ENCODE results near the gene UBE2E2.

The UBE2E2 gene

GRCh38 chr3:23539185-23539584 lies 336.1 kb downstream of the UBE2E2 start:
- no peaks in the 10 kb centered on the region for H3K27me3 ChIP-seq (ENCODE audit: control insufficient read depth, insufficient read depth, low read length)
- no peaks in the 10 kb centered on the region for H3K36me3 ChIP-seq (ENCODE audit: insufficient read depth, low read length)
- H3K4me1 ChIP-seq (ENCODE audit: control insufficient read depth, insufficient read depth, low read length): no peaks in the 10 kb centered on the region
- no peak overlapping the region for H3K4me2 ChIP-seq (ENCODE audit: low read length)
- no peak overlapping the region for H3K4me3 ChIP-seq (ENCODE audit: low read length)
- H3K9ac ChIP-seq (ENCODE audit: low read depth, low read length): no peak overlapping the region
- H3K9me3 ChIP-seq (replicated peaks; ENCODE audit: low read length): no peaks in the 10 kb centered on the region

DNA sequence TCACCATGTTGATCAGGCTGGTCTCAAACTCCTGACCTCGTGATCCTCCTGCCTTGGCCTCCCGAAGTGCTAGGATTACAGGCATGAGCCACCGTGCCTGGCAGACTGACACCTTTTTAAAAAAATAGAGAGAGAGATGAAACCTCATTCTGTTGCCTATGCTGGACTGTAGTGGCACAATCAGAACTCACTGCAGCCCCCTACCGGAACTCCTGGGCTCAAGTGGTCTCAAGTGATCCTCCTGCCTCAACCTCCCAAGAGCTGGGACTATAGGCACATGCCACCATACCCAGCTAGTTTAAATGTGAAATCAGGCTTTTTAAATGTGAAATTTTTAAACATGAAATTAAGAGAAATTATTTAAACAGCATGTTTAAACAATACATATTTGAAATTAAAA lies 337.5 kb downstream of the UBE2E2 start:
- no peaks in the 10 kb centered on the region for H3K9me3 ChIP-seq (replicated peaks; ENCODE audit: low read length)
- H3K4me2 ChIP-seq (ENCODE audit: low read length): no peak overlapping the region
- no peaks in the 10 kb centered on the region for H3K4me1 ChIP-seq (ENCODE audit: control insufficient read depth, insufficient read depth, low read length)
- no peaks in the 10 kb centered on the region for H3K36me3 ChIP-seq (ENCODE audit: insufficient read depth, low read length)
- no peak overlapping the region for H3K9ac ChIP-seq (ENCODE audit: low read depth, low read length)
- H3K27me3 ChIP-seq (ENCODE audit: control insufficient read depth, insufficient read depth, low read length): no peaks in the 10 kb centered on the region
- no peak overlapping the region for H3K4me3 ChIP-seq (ENCODE audit: low read length)

DNA sequence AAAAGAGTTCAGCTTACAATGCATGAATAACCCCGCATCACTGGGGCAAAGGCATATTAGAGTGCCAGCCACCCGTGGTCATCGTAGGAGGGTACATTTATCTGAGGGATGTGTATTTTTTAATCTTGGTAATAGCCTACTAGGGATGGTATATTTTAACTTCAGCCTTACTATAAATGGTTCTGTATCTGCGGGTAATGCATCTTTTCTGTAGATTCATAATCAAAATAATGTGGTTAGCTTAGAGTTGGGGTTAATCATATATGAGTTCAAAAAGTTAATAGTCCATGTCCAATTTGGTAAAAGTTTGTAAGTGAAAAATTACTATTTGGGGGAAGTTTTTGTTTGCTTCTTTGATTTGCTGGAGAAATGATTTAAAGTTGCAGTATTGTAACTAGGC lies 339.0 kb downstream of the UBE2E2 start:
- no peaks in the 10 kb centered on the region for H3K9me3 ChIP-seq (replicated peaks; ENCODE audit: low read length)
- H3K4me1 ChIP-seq (ENCODE audit: control insufficient read depth, insufficient read depth, low read length): no peaks in the 10 kb centered on the region
- no peak overlapping the region for H3K4me3 ChIP-seq (ENCODE audit: low read length)
- no peaks in the 10 kb centered on the region for H3K27me3 ChIP-seq (ENCODE audit: control insufficient read depth, insufficient read depth, low read length)
- H3K9ac ChIP-seq (ENCODE audit: low read depth, low read length): no peak overlapping the region
- H3K36me3 ChIP-seq (ENCODE audit: insufficient read depth, low read length): no peaks in the 10 kb centered on the region
- no peak overlapping the region for H3K4me2 ChIP-seq (ENCODE audit: low read length)

- Histone ChIP-seq H3K4me1 (ENCODE audit: control insufficient read depth, insufficient read depth, low read length) (peaks cover 11% of the 10 kb centered on the region), H3K36me3 (ENCODE audit: insufficient read depth, low read length) (no peaks in the 10 kb centered on the region), H3K4me2 (ENCODE audit: low read length) (no peak overlapping the region), H3K9me3 (replicated peaks; ENCODE audit: low read length) (no peaks in the 10 kb centered on the region), H3K27me3 (ENCODE audit: control insufficient read depth, insufficient read depth, low read length) (no peaks in the 10 kb centered on the region), H3K9ac (ENCODE audit: low read depth, low read length) (no peak overlapping the region), H3K4me3 (ENCODE audit: low read length) (no peak overlapping the region)
These were observed 343.1 kb downstream of the UBE2E2 start for GRCh38 chr3:23546181-23546580.

GRCh38 chr3:23547905-23548650 lies 345.0 kb downstream of the UBE2E2 start:
- H3K4me1 ChIP-seq (ENCODE audit: control insufficient read depth, insufficient read depth, low read length): peaks cover 11% of the 10 kb centered on the region
- no peaks in the 10 kb centered on the region for H3K27me3 ChIP-seq (ENCODE audit: control insufficient read depth, insufficient read depth, low read length)
- no peak overlapping the region for H3K9ac ChIP-seq (ENCODE audit: low read depth, low read length)
- no peaks in the 10 kb centered on the region for H3K36me3 ChIP-seq (ENCODE audit: insufficient read depth, low read length)
- H3K9me3 ChIP-seq (replicated peaks; ENCODE audit: low read length): no peaks in the 10 kb centered on the region
- no peak overlapping the region for H3K4me2 ChIP-seq (ENCODE audit: low read length)
- H3K4me3 ChIP-seq (ENCODE audit: low read length): no peak overlapping the region

DNA sequence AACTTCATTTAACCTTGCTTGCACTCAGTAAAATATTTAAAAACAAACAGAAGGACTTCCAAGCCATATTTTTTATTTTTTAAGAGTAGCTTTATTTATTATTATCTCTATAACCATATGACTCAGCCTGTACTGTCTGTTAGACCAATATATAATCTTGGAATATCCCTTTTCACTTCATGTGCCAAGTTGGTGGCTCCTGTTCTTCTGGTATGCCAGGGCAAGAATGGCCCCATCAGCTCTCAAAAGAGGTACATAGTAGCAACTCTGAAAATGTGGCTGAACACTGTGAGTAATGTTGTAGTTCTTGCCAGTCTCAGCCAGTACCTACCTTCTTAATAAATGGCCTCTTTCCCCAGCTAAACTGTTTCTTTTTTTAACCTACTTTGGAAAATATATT lies 345.6 kb downstream of the UBE2E2 start:
- H3K4me2 ChIP-seq (ENCODE audit: low read length): no peak overlapping the region
- no peaks in the 10 kb centered on the region for H3K36me3 ChIP-seq (ENCODE audit: insufficient read depth, low read length)
- no peak overlapping the region for H3K9ac ChIP-seq (ENCODE audit: low read depth, low read length)
- H3K4me1 ChIP-seq (ENCODE audit: control insufficient read depth, insufficient read depth, low read length): peaks cover 11% of the 10 kb centered on the region
- no peaks in the 10 kb centered on the region for H3K9me3 ChIP-seq (replicated peaks; ENCODE audit: low read length)
- H3K4me3 ChIP-seq (ENCODE audit: low read length): no peak overlapping the region
- H3K27me3 ChIP-seq (ENCODE audit: control insufficient read depth, insufficient read depth, low read length): no peaks in the 10 kb centered on the region

GRCh38 chr3:23549148-23549910 lies 346.2 kb downstream of the UBE2E2 start:
- Histone ChIP-seq H3K4me1 (ENCODE audit: control insufficient read depth, insufficient read depth, low read length) (peaks cover 11% of the 10 kb centered on the region), H3K9ac (ENCODE audit: low read depth, low read length) (no peak overlapping the region), H3K4me3 (ENCODE audit: low read length) (no peak overlapping the region), H3K27me3 (ENCODE audit: control insufficient read depth, insufficient read depth, low read length) (no peaks in the 10 kb centered on the region), H3K4me2 (ENCODE audit: low read length) (no peak overlapping the region), H3K36me3 (ENCODE audit: insufficient read depth, low read length) (no peaks in the 10 kb centered on the region), H3K9me3 (replicated peaks; ENCODE audit: low read length) (no peaks in the 10 kb centered on the region)

DNA sequence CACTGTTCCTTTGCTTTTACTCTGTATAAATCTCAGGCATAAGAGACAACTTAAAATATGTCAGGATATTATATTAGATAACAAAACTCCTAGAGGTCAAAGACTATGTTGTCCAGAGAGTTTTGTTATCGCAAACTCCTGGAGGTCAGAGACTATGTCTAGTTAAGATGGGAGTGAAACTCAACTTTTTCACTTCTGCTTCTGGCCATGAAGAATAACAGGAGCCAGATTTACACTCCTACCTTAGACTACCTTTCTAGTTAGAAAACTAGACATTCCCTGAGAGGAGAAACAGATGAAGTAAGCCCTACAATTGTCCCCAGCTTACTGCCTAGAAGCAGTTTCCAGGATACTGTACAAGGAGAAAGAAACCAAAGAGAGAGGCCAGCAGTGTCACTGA lies 347.3 kb downstream of the UBE2E2 start:
- no peak overlapping the region for H3K4me3 ChIP-seq (ENCODE audit: low read length)
- peaks cover 11% of the 10 kb centered on the region for H3K4me1 ChIP-seq (ENCODE audit: control insufficient read depth, insufficient read depth, low read length)
- H3K4me2 ChIP-seq (ENCODE audit: low read length): no peak overlapping the region
- no peaks in the 10 kb centered on the region for H3K27me3 ChIP-seq (ENCODE audit: control insufficient read depth, insufficient read depth, low read length)
- no peaks in the 10 kb centered on the region for H3K36me3 ChIP-seq (ENCODE audit: insufficient read depth, low read length)
- H3K9me3 ChIP-seq (replicated peaks; ENCODE audit: low read length): no peaks in the 10 kb centered on the region
- no peak overlapping the region for H3K9ac ChIP-seq (ENCODE audit: low read depth, low read length)

GRCh38 chr3:23552506-23552905 lies 349.4 kb downstream of the UBE2E2 start:
- Histone ChIP-seq H3K4me1 (ENCODE audit: control insufficient read depth, insufficient read depth, low read length) (peaks cover 11% of the 10 kb centered on the region), H3K27me3 (ENCODE audit: control insufficient read depth, insufficient read depth, low read length) (no peaks in the 10 kb centered on the region), H3K36me3 (ENCODE audit: insufficient read depth, low read length) (no peaks in the 10 kb centered on the region), H3K4me2 (ENCODE audit: low read length) (no peak overlapping the region), H3K9me3 (replicated peaks; ENCODE audit: low read length) (no peaks in the 10 kb centered on the region), H3K4me3 (ENCODE audit: low read length) (no peak overlapping the region), H3K9ac (ENCODE audit: low read depth, low read length) (no peak overlapping the region)

GRCh38 chr3:23553353-23553752 lies 350.2 kb downstream of the UBE2E2 start:
- no peak overlapping the region for H3K4me2 ChIP-seq (ENCODE audit: low read length)
- no peaks in the 10 kb centered on the region for H3K9me3 ChIP-seq (replicated peaks; ENCODE audit: low read length)
- no peak overlapping the region for H3K9ac ChIP-seq (ENCODE audit: low read depth, low read length)
- H3K4me1 ChIP-seq (ENCODE audit: control insufficient read depth, insufficient read depth, low read length): peaks cover 8% of the 10 kb centered on the region
- no peaks in the 10 kb centered on the region for H3K36me3 ChIP-seq (ENCODE audit: insufficient read depth, low read length)
- no peaks in the 10 kb centered on the region for H3K27me3 ChIP-seq (ENCODE audit: control insufficient read depth, insufficient read depth, low read length)
- no peak overlapping the region for H3K4me3 ChIP-seq (ENCODE audit: low read length)

DNA sequence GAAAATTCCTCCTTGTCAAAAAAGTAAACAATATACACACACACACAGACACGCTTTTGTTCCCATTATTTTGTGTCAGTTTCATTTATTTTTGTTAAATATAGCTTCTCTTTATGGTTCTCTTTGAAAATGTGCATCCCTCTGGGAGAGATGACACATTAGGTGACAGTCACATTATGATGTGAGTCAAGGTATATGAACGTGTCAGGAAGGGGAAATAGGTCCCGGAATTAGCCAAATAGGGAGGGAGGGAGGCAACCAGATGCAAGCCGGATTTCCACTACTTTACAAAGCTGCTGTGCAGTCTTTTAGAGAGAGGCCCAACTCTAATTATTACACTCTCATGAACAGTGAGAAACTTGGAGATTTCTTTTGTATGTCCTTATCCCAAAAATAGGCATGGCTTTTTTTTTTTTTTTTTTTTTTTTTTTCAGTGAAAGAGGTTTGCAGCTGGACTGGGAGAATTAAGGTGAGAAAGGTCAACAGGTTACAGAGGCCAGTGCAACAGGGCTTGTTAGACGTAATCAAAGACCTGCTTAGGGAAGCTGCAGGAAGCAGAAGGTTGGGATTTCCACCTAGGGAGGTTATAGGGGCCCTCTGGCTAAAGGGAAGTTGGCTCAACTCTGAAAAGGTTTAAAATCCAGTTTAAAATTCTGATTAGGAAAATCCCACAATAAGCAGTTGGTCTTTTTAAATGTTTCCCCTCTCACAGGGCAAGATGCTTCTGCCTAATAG lies 362.1 kb downstream of the UBE2E2 start:
- Histone ChIP-seq H3K4me2 (ENCODE audit: low read length) (no peak overlapping the region), H3K9ac (ENCODE audit: low read depth, low read length) (no peak overlapping the region), H3K4me1 (ENCODE audit: control insufficient read depth, insufficient read depth, low read length) (peaks cover 8% of the 10 kb centered on the region), H3K4me3 (ENCODE audit: low read length) (no peak overlapping the region), H3K9me3 (replicated peaks; ENCODE audit: low read length) (no peaks in the 10 kb centered on the region), H3K36me3 (ENCODE audit: insufficient read depth, low read length) (no peaks in the 10 kb centered on the region), H3K27me3 (ENCODE audit: control insufficient read depth, insufficient read depth, low read length) (no peaks in the 10 kb centered on the region)
